ENCODE measurements around the gene LARGE1.

Gene LARGE1

GRCh38 chr22:33913188-33913587 lies 7.1 kb downstream of the LARGE1 start:
- H3K27ac ChIP-seq (ENCODE audit: low read length): no peak overlapping the region
- H3K9me3 ChIP-seq (ENCODE audit: control insufficient read depth in 1 of 2, low read length in 2 of 2): no peaks in the 10 kb centered on the region

DNA sequence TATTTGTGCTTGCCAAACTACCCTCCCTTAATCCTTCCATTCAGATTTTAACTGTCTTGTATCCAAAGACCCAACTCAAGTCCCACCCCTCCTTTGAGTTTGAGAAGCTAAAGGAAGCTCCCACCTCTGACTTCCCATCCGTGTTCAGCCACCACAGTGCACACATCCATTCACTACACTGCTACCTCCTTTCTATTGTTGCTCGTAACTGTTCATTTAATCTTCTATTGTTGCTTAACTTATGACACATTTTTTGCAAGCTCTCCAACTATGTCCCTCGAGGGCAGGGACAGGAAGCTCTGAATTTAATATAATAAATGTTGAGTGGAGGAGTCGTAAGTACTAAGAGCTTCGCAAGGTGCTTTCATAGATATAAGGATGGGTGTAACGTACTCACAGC lies 10.4 kb downstream of the LARGE1 start:
- no peaks in the 10 kb centered on the region for H3K27me3 ChIP-seq (ENCODE audit: low read depth, low read length)
- H3K36me3 ChIP-seq (ENCODE audit: control insufficient read depth in 1 of 2, insufficient read depth in 2 of 2, low read length in 2 of 2): no peaks in the 10 kb centered on the region
- no peak overlapping the region for H3K27ac ChIP-seq (ENCODE audit: low read length)
- H3K4me3 ChIP-seq (ENCODE audit: low read depth in 1 of 2, low read length in 2 of 2): no peak overlapping the region
- H3K4me1 ChIP-seq (ENCODE audit: control insufficient read depth in 1 of 2, insufficient read depth in 2 of 2, low read length in 2 of 2): peaks cover 0 to 16% of the 10 kb centered on the region in 2 donors
- H3K9me3 ChIP-seq (ENCODE audit: control insufficient read depth in 1 of 2, low read length in 2 of 2): no peaks in the 10 kb centered on the region

More at GRCh38 chr22:33913188-33913587, 7.1 kb downstream of the LARGE1 start:
- Histone ChIP-seq H3K4me3 (ENCODE audit: low read depth in 1 of 2, low read length in 2 of 2) (no peak overlapping the region), H3K4me1 (ENCODE audit: control insufficient read depth in 1 of 2, insufficient read depth in 2 of 2, low read length in 2 of 2) (peaks cover 0 to 11% of the 10 kb centered on the region in 2 donors), H3K27me3 (ENCODE audit: low read depth, low read length) (no peaks in the 10 kb centered on the region), H3K36me3 (ENCODE audit: control insufficient read depth in 1 of 2, insufficient read depth in 2 of 2, low read length in 2 of 2) (no peaks in the 10 kb centered on the region)

- peaks cover 0 to 16% of the 10 kb centered on the region in 2 donors for H3K4me1 ChIP-seq (ENCODE audit: control insufficient read depth in 1 of 2, insufficient read depth in 2 of 2, low read length in 2 of 2)
- no peak overlapping the region for H3K4me3 ChIP-seq (ENCODE audit: low read depth in 1 of 2, low read length in 2 of 2)
- no peaks in the 10 kb centered on the region for H3K36me3 ChIP-seq (ENCODE audit: control insufficient read depth in 1 of 2, insufficient read depth in 2 of 2, low read length in 2 of 2)
- H3K27me3 ChIP-seq (ENCODE audit: low read depth, low read length): no peaks in the 10 kb centered on the region
- no peaks in the 10 kb centered on the region for H3K9me3 ChIP-seq (ENCODE audit: control insufficient read depth in 1 of 2, low read length in 2 of 2)
- peak overlapping the region; percentile 51 for H3K27ac ChIP-seq (ENCODE audit: low read length)
Measured at GRCh38 chr22:33909075-33909458, 11.2 kb downstream of the LARGE1 start.

- no peaks in the 10 kb centered on the region for H3K36me3 ChIP-seq (ENCODE audit: control insufficient read depth in 1 of 2, insufficient read depth in 2 of 2, low read length in 2 of 2)
- H3K27ac ChIP-seq (ENCODE audit: low read length): peak overlapping the region; percentile 51
- H3K9me3 ChIP-seq (ENCODE audit: control insufficient read depth in 1 of 2, low read length in 2 of 2): no peaks in the 10 kb centered on the region
- H3K4me3 ChIP-seq (ENCODE audit: low read depth in 1 of 2, low read length in 2 of 2): no peak overlapping the region
- peaks cover 0 to 16% of the 10 kb centered on the region in 2 donors for H3K4me1 ChIP-seq (ENCODE audit: control insufficient read depth in 1 of 2, insufficient read depth in 2 of 2, low read length in 2 of 2)
- no peaks in the 10 kb centered on the region for H3K27me3 ChIP-seq (ENCODE audit: low read depth, low read length)
Measured at GRCh38 chr22:33908171-33909074, 11.9 kb downstream of the LARGE1 start.

GRCh38 chr22:33906954-33907353 lies 13.3 kb downstream of the LARGE1 start:
- Histone ChIP-seq H3K4me1 (ENCODE audit: control insufficient read depth in 1 of 2, insufficient read depth in 2 of 2, low read length in 2 of 2) (peaks cover 0 to 16% of the 10 kb centered on the region in 2 donors), H3K27me3 (ENCODE audit: low read depth, low read length) (no peaks in the 10 kb centered on the region), H3K36me3 (ENCODE audit: control insufficient read depth in 1 of 2, insufficient read depth in 2 of 2, low read length in 2 of 2) (no peaks in the 10 kb centered on the region), H3K27ac (ENCODE audit: low read length) (no peak overlapping the region), H3K4me3 (ENCODE audit: low read depth in 1 of 2, low read length in 2 of 2) (no peak overlapping the region), H3K9me3 (ENCODE audit: control insufficient read depth in 1 of 2, low read length in 2 of 2) (no peaks in the 10 kb centered on the region)

DNA sequence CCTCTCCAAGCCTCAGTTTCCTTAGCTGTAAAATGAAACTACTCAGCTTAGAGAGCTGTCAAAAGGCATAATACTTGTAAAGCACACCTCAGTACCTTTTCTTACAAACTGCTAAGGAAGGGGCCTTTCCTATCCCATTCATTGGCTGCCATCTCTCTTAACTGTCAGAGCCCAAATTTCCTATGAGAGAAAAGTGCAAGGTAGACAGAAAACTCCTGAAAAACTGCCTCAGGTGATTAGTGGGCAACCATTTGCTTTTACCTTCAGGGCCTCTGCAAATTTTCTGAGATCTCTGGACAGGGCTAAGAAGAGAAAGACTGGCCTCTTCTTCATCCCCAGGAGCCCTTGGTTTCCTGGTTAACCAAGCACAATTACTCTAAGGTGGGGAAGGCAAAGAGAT lies 13.8 kb downstream of the LARGE1 start:
- no peaks in the 10 kb centered on the region for H3K27me3 ChIP-seq (ENCODE audit: low read depth, low read length)
- H3K4me3 ChIP-seq (ENCODE audit: low read depth in 1 of 2, low read length in 2 of 2): no peak overlapping the region
- H3K36me3 ChIP-seq (ENCODE audit: control insufficient read depth in 1 of 2, insufficient read depth in 2 of 2, low read length in 2 of 2): no peaks in the 10 kb centered on the region

DNA sequence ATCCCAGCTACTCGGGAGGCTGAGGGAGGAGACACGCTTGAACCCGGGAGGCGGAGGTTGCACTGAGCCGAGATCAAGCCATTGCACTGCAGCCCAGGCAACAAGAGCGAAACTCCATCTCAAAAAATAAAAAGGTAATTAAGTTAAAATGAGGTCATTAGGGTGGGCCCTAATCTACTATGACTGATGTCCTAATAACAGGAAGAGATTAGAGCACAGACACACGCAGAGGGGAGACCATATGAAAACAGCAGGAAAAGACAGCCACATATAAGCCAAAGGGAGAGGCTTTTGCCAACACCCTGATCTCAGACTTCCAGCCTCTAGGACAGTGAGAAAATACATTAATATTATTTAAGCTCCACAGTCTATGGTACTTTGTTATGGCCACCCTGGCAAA lies 17.3 kb downstream of the LARGE1 start:
- Histone ChIP-seq H3K9me3 (ENCODE audit: control insufficient read depth in 1 of 2, low read length in 2 of 2) (no peaks in the 10 kb centered on the region), H3K27ac (ENCODE audit: low read length) (no peak overlapping the region), H3K36me3 (ENCODE audit: control insufficient read depth in 1 of 2, insufficient read depth in 2 of 2, low read length in 2 of 2) (no peaks in the 10 kb centered on the region), H3K4me1 (ENCODE audit: control insufficient read depth in 1 of 2, insufficient read depth in 2 of 2, low read length in 2 of 2) (peaks cover 0 to 12% of the 10 kb centered on the region in 2 donors), H3K4me3 (ENCODE audit: low read depth in 1 of 2, low read length in 2 of 2) (no peak overlapping the region), H3K27me3 (ENCODE audit: low read depth, low read length) (no peaks in the 10 kb centered on the region)

More for the DNA sequence above, 13.8 kb downstream of the LARGE1 start:
- peaks cover 0 to 16% of the 10 kb centered on the region in 2 donors for H3K4me1 ChIP-seq (ENCODE audit: control insufficient read depth in 1 of 2, insufficient read depth in 2 of 2, low read length in 2 of 2)
- H3K27ac ChIP-seq (ENCODE audit: low read length): no peak overlapping the region
- H3K9me3 ChIP-seq (ENCODE audit: control insufficient read depth in 1 of 2, low read length in 2 of 2): no peaks in the 10 kb centered on the region

DNA sequence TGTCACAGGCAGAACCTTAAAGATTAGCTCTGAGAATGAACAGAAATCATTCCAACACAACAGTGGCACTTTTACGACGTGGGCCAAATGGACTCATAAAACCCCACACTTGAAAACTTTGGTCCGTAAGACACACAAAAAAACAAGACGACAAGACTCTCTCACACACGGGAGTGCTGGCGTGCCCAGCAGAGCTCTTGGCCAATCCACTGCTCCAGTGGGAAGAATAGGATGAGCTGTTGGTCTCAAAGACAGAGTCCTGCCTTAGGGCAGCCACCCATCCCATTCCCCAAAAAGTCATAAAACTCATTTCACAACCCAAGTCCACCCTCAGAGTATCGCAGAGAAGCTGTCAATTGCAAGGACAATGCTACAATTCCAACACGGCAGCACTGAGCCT lies 18.2 kb downstream of the LARGE1 start:
- Histone ChIP-seq H3K36me3 (ENCODE audit: control insufficient read depth in 1 of 2, insufficient read depth in 2 of 2, low read length in 2 of 2) (no peaks in the 10 kb centered on the region), H3K4me1 (ENCODE audit: control insufficient read depth in 1 of 2, insufficient read depth in 2 of 2, low read length in 2 of 2) (peaks cover 0 to 9% of the 10 kb centered on the region in 2 donors), H3K4me3 (ENCODE audit: low read depth in 1 of 2, low read length in 2 of 2) (no peak overlapping the region), H3K9me3 (ENCODE audit: control insufficient read depth in 1 of 2, low read length in 2 of 2) (no peaks in the 10 kb centered on the region), H3K27me3 (ENCODE audit: low read depth, low read length) (no peaks in the 10 kb centered on the region), H3K27ac (ENCODE audit: low read length) (no peak overlapping the region)

- no peaks in the 10 kb centered on the region for H3K27me3 ChIP-seq (ENCODE audit: low read depth, low read length)
- no peak overlapping the region for H3K27ac ChIP-seq (ENCODE audit: low read length)
- H3K9me3 ChIP-seq (ENCODE audit: control insufficient read depth in 1 of 2, low read length in 2 of 2): no peaks in the 10 kb centered on the region
- H3K4me3 ChIP-seq (ENCODE audit: low read depth in 1 of 2, low read length in 2 of 2): no peak overlapping the region
- H3K36me3 ChIP-seq (ENCODE audit: control insufficient read depth in 1 of 2, insufficient read depth in 2 of 2, low read length in 2 of 2): no peaks in the 10 kb centered on the region
- H3K4me1 ChIP-seq (ENCODE audit: control insufficient read depth in 1 of 2, insufficient read depth in 2 of 2, low read length in 2 of 2): peaks cover 0 to 9% of the 10 kb centered on the region in 2 donors
Measured at GRCh38 chr22:33898121-33898520, 22.2 kb downstream of the LARGE1 start.

DNA sequence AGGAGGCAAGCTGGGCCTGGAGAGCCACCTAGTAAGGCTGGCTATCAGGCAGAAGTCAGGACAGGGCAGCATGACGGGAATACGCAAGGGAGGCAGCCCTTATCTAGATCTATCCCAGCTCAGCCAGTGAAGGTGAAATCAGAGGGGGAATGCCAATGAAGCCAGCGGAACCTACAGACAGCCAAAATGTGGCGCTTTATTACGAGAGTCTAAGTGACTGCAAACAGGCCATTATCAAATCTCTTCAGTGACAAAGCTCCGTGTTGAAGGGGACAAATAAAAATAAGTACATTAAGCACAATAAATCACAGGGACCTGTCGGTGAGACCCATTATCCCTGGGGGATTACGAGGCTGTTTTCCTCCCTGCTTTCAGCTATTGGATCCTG lies 22.8 kb downstream of the LARGE1 start:
- no peaks in the 10 kb centered on the region for H3K36me3 ChIP-seq (ENCODE audit: control insufficient read depth in 1 of 2, insufficient read depth in 2 of 2, low read length in 2 of 2)
- H3K4me1 ChIP-seq (ENCODE audit: control insufficient read depth in 1 of 2, insufficient read depth in 2 of 2, low read length in 2 of 2): peaks cover 0 to 9% of the 10 kb centered on the region in 2 donors
- H3K27ac ChIP-seq (ENCODE audit: low read length): no peak overlapping the region

GRCh38 chr22:33896575-33897447 lies 23.5 kb downstream of the LARGE1 start:
- Histone ChIP-seq H3K4me1 (ENCODE audit: control insufficient read depth in 1 of 2, insufficient read depth in 2 of 2, low read length in 2 of 2) (peaks cover 0 to 9% of the 10 kb centered on the region in 2 donors), H3K27ac (ENCODE audit: low read length) (no peak overlapping the region), H3K27me3 (ENCODE audit: low read depth, low read length) (no peaks in the 10 kb centered on the region), H3K36me3 (ENCODE audit: control insufficient read depth in 1 of 2, insufficient read depth in 2 of 2, low read length in 2 of 2) (no peaks in the 10 kb centered on the region), H3K4me3 (ENCODE audit: low read depth in 1 of 2, low read length in 2 of 2) (no peak overlapping the region), H3K9me3 (ENCODE audit: control insufficient read depth in 1 of 2, low read length in 2 of 2) (no peaks in the 10 kb centered on the region)

More for the DNA sequence above, 22.8 kb downstream of the LARGE1 start:
- no peaks in the 10 kb centered on the region for H3K9me3 ChIP-seq (ENCODE audit: control insufficient read depth in 1 of 2, low read length in 2 of 2)
- no peak overlapping the region for H3K4me3 ChIP-seq (ENCODE audit: low read depth in 1 of 2, low read length in 2 of 2)
- H3K27me3 ChIP-seq (ENCODE audit: low read depth, low read length): no peaks in the 10 kb centered on the region
